Neural cell (in vitro differentiated cells): Measurements from ENCODE around the gene NADK2. TPM values are rescaled to one million over a fixed set of nuclear protein-coding genes. Genes with fewer than 3 reads are reported as not detected.

Experiments
- H2AFZ ChIP-seq: fragments of 200-600, 300-800 bp; sonication (generic), shearing (Covaris generic); 2 replicates; pipeline ENCODE4 v1.6.0; 2014; ENCODE audit warnings: low read depth, mild to moderate bottlenecking, antibody characterized with exemption, low read length, moderate library complexity
- H3F3A ChIP-seq: fragments of 200-600 bp; shearing (Covaris generic); 2 replicates; pipeline ENCODE4 v1.6.1; 2016; ENCODE audit warnings: mild to moderate bottlenecking, moderate library complexity, mixed read lengths, antibody characterized with exemption, low read length; ENCODE audit not compliant: insufficient read depth, poor library complexity, severe bottlenecking
- H3K27ac ChIP-seq: fragments of 200-600, 300-800 bp; sonication (generic), shearing (Covaris generic); 2 replicates; pipeline ENCODE4 v1.5.1; 2014; ENCODE audit warnings: mild to moderate bottlenecking, low read length, moderate library complexity
- H3K27me3 ChIP-seq: fragments of 300-800, 200-600 bp; sonication (generic), shearing (Covaris generic); 2 replicates; pipeline ENCODE4 v1.6.0; 2014; ENCODE audit warnings: mild to moderate bottlenecking, low read depth, low read length, moderate library complexity; ENCODE audit not compliant: insufficient read depth
- H3K36me3 ChIP-seq: fragments of 300-800, 200-600 bp; sonication (generic), shearing (Covaris generic); 2 replicates; pipeline ENCODE4 v1.5.1; 2014; ENCODE audit warnings: mild to moderate bottlenecking, antibody characterized with exemption, low read length, moderate library complexity; ENCODE audit not compliant: insufficient read depth
- H3K4me2 ChIP-seq: fragments of 300-800, 200-600 bp; sonication (generic), shearing (Covaris generic); 2 replicates; pipeline ENCODE4 v1.6.0; 2014; ENCODE audit warnings: mild to moderate bottlenecking, low read length
- H3K4me3 ChIP-seq: fragments of 300-800, 200-600 bp; sonication (generic), shearing (Covaris generic); 2 replicates; pipeline ENCODE4 v1.5.1; 2014; ENCODE audit warnings: mild to moderate bottlenecking, low read length, moderate library complexity
- H3K79me2 ChIP-seq: fragments of 200-600 bp; shearing (Covaris generic); replicated peaks from 2 replicates; pipeline ENCODE4 v1.6.0; 2014; ENCODE audit warnings: mild to moderate bottlenecking, low read length, moderate library complexity; ENCODE audit not compliant: insufficient read depth
- H3K9ac ChIP-seq: fragments of 300-800, 200-600 bp; sonication (generic), shearing (Covaris generic); 2 replicates; pipeline ENCODE4 v1.6.1; 2016; ENCODE audit warnings: mild to moderate bottlenecking, low read length, mixed read lengths
- H3K9me2 ChIP-seq: fragments of 200-600 bp; shearing (Covaris generic); 2 replicates; pipeline ENCODE4 v1.6.1; 2016; ENCODE audit warnings: mild to moderate bottlenecking, low read length, mixed read lengths; ENCODE audit not compliant: insufficient read depth
- H3K9me3 ChIP-seq: fragments of 200-600, 300-800 bp; sonication (generic), shearing (Covaris generic); 2 replicates; pipeline ENCODE4 v1.6.1; 2016; ENCODE audit warnings: mild to moderate bottlenecking, mixed run types, low read length, moderate library complexity, mixed read lengths
- H4K20me1 ChIP-seq: fragments of 200-600 bp; shearing (Covaris generic); 2 replicates; pipeline ENCODE4 v1.6.1; 2016; ENCODE audit warnings: mild to moderate bottlenecking, mixed run types; ENCODE audit not compliant: insufficient read depth
- EP300 ChIP-seq: fragments of 450-650 bp; conservative IDR thresholded peaks from 2 replicates; pipeline ENCODE4 v1.6.1; 2014; ENCODE audit warnings: antibody characterized with exemption, mild to moderate bottlenecking, moderate library complexity; ENCODE audit not compliant: poor library complexity, severe bottlenecking
- EZH2 ChIP-seq: fragments of 200-600, 300-800 bp; shearing (Covaris generic), sonication (generic); IDR thresholded peaks from 2 replicates; pipeline ENCODE4 v1.6.1; 2014; ENCODE audit warnings: antibody characterized with exemption, low read length, borderline replicate concordance, mild to moderate bottlenecking; ENCODE audit not compliant: insufficient read depth, poor library complexity, severe bottlenecking
- MXI1 ChIP-seq: fragments of 450-650 bp; conservative IDR thresholded peaks from 2 replicates; pipeline ENCODE4 v1.6.1; 2014; ENCODE audit warnings: antibody characterized with exemption, mild to moderate bottlenecking; ENCODE audit not compliant: poor library complexity, severe bottlenecking
- POLR2AphosphoS5 ChIP-seq: IDR thresholded peaks from 2 replicates; pipeline ENCODE4 v1.6.1; 2012
- RAD21 ChIP-seq: fragments of 450-650 bp; conservative IDR thresholded peaks from 2 replicates; pipeline ENCODE4 v1.6.1; 2014; ENCODE audit warnings: antibody characterized with exemption, mild to moderate bottlenecking, moderate library complexity
- SMC3 ChIP-seq: fragments of 450-650 bp; conservative IDR thresholded peaks from 2 replicates; pipeline ENCODE4 v1.6.1; 2014; ENCODE audit warnings: antibody characterized with exemption, mild to moderate bottlenecking, moderate library complexity; ENCODE audit not compliant: poor library complexity
- TAF1 ChIP-seq: IDR thresholded peaks from 2 replicates; pipeline ENCODE4 v1.6.1; 2012; ENCODE audit warnings: low read depth
- polyA plus RNA-seq: library from polyadenylated mRNA; depleted of rRNA; stranded (reverse); fragments of >200 nt; gene quantifications from 2 replicates; pipeline ENCODE4 v1.2.3, GENCODE V29; 2014
- TF ChIP-seq, protein P1 (sequence below): fragments of 450-650 bp; IDR thresholded peaks from 2 replicates; pipeline ENCODE4 v1.5.1; 2014; ENCODE audit warnings: antibody characterized with exemption, mild to moderate bottlenecking, moderate library complexity; ENCODE audit not compliant: poor library complexity, severe bottlenecking
- TF ChIP-seq, protein P2 (sequence below): IDR thresholded peaks from 2 replicates; pipeline ENCODE4 v1.6.1; 2012; ENCODE audit warnings: borderline replicate concordance

Gene NADK2
- polyA plus RNA-seq, 1 donor from 2014 or later = 66.8 TPM

DNA sequence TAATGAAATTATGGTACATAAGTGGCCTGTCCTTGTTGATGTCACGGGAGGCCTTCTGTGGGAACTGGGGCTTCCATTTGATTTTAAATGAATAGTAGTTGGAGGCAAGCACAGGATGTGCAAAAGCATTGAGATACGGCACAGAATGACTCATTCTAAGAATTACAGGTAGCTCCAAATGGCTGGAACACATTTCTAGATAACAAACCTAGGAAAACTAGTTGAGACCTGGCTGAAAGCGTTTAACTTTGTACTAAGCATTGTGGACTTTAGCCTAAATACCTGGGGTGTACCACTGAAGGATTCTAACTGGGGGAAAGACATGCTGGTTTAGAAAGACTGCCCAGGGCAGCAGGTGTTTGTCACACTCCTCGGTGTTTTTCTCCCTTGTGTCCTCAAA is 80.4 kb downstream of the NADK2 start:
- Histone ChIP-seq H3K4me2 (no peak overlapping the region), H3K36me3 (peaks cover 23% of the 10 kb centered on the region), H3K9me2 (no peaks in the 10 kb centered on the region), H3K27me3 (no peaks in the 10 kb centered on the region), H4K20me1 (no peaks in the 10 kb centered on the region), H2AFZ (no peak overlapping the region), H3K9ac (no peak overlapping the region), H3K27ac (no peak overlapping the region), H3F3A (no peaks in the 10 kb centered on the region), H3K4me3 (no peak overlapping the region), H3K79me2 (peaks cover 3% of the 10 kb centered on the region), H3K9me3 (no peaks in the 10 kb centered on the region)
- TF ChIP-seq MXI1 (no peak), RAD21 (no peak), EZH2 (no peak), SMC3 (no peak), TAF1 (no peak), POLR2AphosphoS5 (no peak), EP300 (no peak)
- TF ChIP-seq, protein P1, sequence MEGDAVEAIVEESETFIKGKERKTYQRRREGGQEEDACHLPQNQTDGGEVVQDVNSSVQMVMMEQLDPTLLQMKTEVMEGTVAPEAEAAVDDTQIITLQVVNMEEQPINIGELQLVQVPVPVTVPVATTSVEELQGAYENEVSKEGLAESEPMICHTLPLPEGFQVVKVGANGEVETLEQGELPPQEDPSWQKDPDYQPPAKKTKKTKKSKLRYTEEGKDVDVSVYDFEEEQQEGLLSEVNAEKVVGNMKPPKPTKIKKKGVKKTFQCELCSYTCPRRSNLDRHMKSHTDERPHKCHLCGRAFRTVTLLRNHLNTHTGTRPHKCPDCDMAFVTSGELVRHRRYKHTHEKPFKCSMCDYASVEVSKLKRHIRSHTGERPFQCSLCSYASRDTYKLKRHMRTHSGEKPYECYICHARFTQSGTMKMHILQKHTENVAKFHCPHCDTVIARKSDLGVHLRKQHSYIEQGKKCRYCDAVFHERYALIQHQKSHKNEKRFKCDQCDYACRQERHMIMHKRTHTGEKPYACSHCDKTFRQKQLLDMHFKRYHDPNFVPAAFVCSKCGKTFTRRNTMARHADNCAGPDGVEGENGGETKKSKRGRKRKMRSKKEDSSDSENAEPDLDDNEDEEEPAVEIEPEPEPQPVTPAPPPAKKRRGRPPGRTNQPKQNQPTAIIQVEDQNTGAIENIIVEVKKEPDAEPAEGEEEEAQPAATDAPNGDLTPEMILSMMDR = no peak
- TF ChIP-seq, protein P2, sequence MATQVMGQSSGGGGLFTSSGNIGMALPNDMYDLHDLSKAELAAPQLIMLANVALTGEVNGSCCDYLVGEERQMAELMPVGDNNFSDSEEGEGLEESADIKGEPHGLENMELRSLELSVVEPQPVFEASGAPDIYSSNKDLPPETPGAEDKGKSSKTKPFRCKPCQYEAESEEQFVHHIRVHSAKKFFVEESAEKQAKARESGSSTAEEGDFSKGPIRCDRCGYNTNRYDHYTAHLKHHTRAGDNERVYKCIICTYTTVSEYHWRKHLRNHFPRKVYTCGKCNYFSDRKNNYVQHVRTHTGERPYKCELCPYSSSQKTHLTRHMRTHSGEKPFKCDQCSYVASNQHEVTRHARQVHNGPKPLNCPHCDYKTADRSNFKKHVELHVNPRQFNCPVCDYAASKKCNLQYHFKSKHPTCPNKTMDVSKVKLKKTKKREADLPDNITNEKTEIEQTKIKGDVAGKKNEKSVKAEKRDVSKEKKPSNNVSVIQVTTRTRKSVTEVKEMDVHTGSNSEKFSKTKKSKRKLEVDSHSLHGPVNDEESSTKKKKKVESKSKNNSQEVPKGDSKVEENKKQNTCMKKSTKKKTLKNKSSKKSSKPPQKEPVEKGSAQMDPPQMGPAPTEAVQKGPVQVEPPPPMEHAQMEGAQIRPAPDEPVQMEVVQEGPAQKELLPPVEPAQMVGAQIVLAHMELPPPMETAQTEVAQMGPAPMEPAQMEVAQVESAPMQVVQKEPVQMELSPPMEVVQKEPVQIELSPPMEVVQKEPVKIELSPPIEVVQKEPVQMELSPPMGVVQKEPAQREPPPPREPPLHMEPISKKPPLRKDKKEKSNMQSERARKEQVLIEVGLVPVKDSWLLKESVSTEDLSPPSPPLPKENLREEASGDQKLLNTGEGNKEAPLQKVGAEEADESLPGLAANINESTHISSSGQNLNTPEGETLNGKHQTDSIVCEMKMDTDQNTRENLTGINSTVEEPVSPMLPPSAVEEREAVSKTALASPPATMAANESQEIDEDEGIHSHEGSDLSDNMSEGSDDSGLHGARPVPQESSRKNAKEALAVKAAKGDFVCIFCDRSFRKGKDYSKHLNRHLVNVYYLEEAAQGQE = no peak

DNA sequence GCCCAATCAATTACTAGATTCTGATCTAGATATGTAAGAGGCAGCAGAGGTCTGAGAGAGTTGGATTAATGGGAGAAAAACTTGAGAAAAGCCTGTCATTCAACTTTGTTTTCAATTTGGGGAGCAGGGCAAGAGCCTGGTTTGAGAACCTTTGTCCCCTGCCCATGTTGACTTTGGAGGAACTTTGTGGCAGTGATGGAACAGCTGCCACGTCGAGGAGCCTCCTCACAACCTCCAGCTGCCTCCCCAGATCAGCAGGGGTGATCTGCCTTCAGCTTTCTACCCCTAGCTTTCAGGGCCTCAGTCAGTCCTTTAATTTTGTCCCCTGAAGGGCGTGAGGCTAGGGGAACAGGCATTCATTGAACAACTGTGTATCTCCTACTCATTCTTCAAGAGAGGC is 81.1 kb downstream of the NADK2 start:
- Histone ChIP-seq H2AFZ (no peak overlapping the region), H3K9me3 (no peaks in the 10 kb centered on the region), H3K9ac (no peak overlapping the region), H3K4me3 (no peak overlapping the region), H3K9me2 (no peaks in the 10 kb centered on the region), H3K4me2 (no peak overlapping the region), H3K36me3 (peaks cover 23% of the 10 kb centered on the region), H4K20me1 (no peaks in the 10 kb centered on the region), H3K79me2 (peaks cover 7% of the 10 kb centered on the region), H3K27ac (no peak overlapping the region), H3K27me3 (no peaks in the 10 kb centered on the region), H3F3A (no peaks in the 10 kb centered on the region)
- TF ChIP-seq EP300 (no peak), RAD21 (no peak), MXI1 (no peak), EZH2 (no peak), TAF1 (no peak), POLR2AphosphoS5 (no peak), SMC3 (no peak)
- TF ChIP-seq, protein P2 = no peak
- TF ChIP-seq, protein P1 = no peak
